HG02938 (cell line): ENCODE data around the gene DGAT2L6.
"Not testable (repeated sequence)": the region's sequence is repeated elsewhere in the genome, so short reads cannot be mapped to it uniquely, and the experiment has no call there.

Experiments used
- ATAC-seq: cut with Tn5 transposase; IDR thresholded peaks from one replicate; pipeline ENCODE4 v1.9.1; 2021; ENCODE audit warnings: mild to moderate bottlenecking, moderate library complexity; ENCODE audit not compliant: unreplicated experiment

DGAT2L6 gene

GRCh38 chrX:70196961-70197720 is 19.9 kb downstream of the DGAT2L6 start:
- no peak for ATAC-seq

- ATAC-seq, result no peak
These were observed 24.4 kb downstream of the DGAT2L6 start for GRCh38 chrX:70201732-70202131.

GRCh38 chrX:70208479-70208878 is 31.2 kb downstream of the DGAT2L6 start:
- ATAC-seq, result no peak

GRCh38 chrX:70209570-70209969 is 32.3 kb downstream of the DGAT2L6 start:
- ATAC-seq, result not testable (repeated sequence)

GRCh38 chrX:70219938-70220764 is 42.9 kb downstream of the DGAT2L6 start:
- ATAC-seq, result no peak

GRCh38 chrX:70226048-70226447 is 48.8 kb downstream of the DGAT2L6 start:
- ATAC-seq, result no peak

- ATAC-seq, result no peak
These were observed 49.4 kb downstream of the DGAT2L6 start for GRCh38 chrX:70226687-70227086.

GRCh38 chrX:70231666-70232065 is 54.4 kb downstream of the DGAT2L6 start:
- no peak for ATAC-seq

GRCh38 chrX:70234355-70234754 is 57.1 kb downstream of the DGAT2L6 start, which contains the start of gene AWAT1:
TSS of gene AWAT1 (plus strand) at chrX:70234655. CDS start at chrX:70234696, 41 bp downstream.
- no peak for ATAC-seq

- ATAC-seq, result no peak
These were observed 63.5 kb downstream of the DGAT2L6 start for GRCh38 chrX:70240751-70241150.

- no peak for ATAC-seq
These were observed 64.2 kb downstream of the DGAT2L6 start for GRCh38 chrX:70241501-70241900.

GRCh38 chrX:70243601-70244000 is 66.3 kb downstream of the DGAT2L6 start:
- not testable (repeated sequence) for ATAC-seq

- ATAC-seq, result no peak
These were observed 67.6 kb downstream of the DGAT2L6 start for GRCh38 chrX:70244881-70245280.

GRCh38 chrX:70247252-70247651 is 70.0 kb downstream of the DGAT2L6 start:
- ATAC-seq, result no peak

- ATAC-seq, result no peak
These were observed 75.2 kb downstream of the DGAT2L6 start for GRCh38 chrX:70252491-70252890.

GRCh38 chrX:70253377-70254062 is 76.2 kb downstream of the DGAT2L6 start:
- no peak for ATAC-seq

GRCh38 chrX:70254063-70254400 is 76.7 kb downstream of the DGAT2L6 start:
- no peak for ATAC-seq

- ATAC-seq, result no peak
These were observed 77.6 kb downstream of the DGAT2L6 start for GRCh38 chrX:70254909-70255308.
